Measurements from ENCODE around the gene INKA2.

Gene INKA2

DNA sequence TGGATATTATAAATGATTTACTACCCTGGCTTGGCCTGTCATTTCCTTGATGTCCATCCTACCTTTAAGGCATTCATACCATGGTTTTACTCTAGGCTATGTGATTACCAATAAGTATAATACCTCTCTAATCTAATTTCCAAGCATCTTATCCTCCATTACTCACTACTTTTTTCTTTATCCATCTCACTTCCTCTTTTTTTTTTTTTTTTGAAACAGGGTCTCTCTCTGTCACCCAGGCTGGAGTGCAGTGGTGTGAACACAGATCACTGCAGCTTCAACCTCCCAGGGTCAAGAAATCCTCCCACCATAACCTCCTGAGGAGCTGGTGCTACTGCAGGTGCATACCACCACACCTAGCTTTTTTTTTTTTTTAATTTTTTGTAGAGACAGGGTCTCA lies 39.9 kb downstream of the INKA2 start:
- no peak for DNase-seq

DNA sequence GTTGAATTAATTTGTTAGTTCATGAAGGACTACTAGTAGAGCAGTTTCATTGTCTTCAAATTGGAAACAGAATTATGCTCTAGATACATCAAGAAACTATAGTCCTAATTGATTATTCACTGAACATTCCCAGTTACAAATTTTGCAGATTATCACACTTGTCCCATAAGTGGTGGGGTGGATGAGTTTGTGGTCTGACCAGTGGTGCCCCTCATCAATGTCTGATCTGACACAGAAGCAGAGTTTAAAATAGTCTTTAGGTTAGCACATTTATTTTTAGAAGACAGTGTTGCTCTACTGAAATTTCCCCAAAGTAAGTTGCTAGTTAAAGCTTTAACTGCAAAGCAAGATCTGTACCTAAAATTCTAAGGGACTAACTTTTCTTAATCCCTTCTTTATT lies 42.9 kb downstream of the INKA2 start:
- DNase-seq: no peak

- no peak for DNase-seq
Observed at GRCh38 chr1:111695801-111696200, 43.4 kb downstream of the INKA2 start.

- DNase-seq: no peak
Observed at GRCh38 chr1:111691886-111692285, 47.3 kb downstream of the INKA2 start.

- no peak for DNase-seq
Observed at GRCh38 chr1:111690306-111690617, 48.9 kb downstream of the INKA2 start.

All from activated CD4-positive, CD25-positive, alpha-beta regulatory T cell (primary cell).